ENCODE results near the gene STXBP5. TPM values are rescaled to one million over a fixed set of nuclear protein-coding genes. Genes with fewer than 3 reads are reported as not detected.

The STXBP5 gene
- total and polyA plus RNA-seq, 4 experiments from 2014 or later: 0.90 to 36.5 (median 21.9) TPM

GRCh38 chr6:147390909-147391536 is 186.8 kb downstream of the STXBP5 start:
- ChIA-PET POLR2A (ENCODE audit: partially characterized antibody) (no interaction called here), CTCF (ENCODE audit: partially characterized antibody) (interaction anchor here (0.7 kb wide), 1 partner anchor 108 kb away, joined by 3 read pairs; no protein-coding TSS in a partner anchor)
- Mint-ChIP-seq H3K4me1 (peaks cover 0 to 4% (median 1%) of the 10 kb centered on the region in 4 donors), H3K36me3 (peaks cover 0 to 3% of the 10 kb centered on the region in 2 donors), H3K27me3 (no peaks in the 10 kb centered on the region), H3K27ac (no peak overlapping the region), H3K4me3 (no peak overlapping the region), H3K9me3 (no peaks in the 10 kb centered on the region)
- no peaks in the 10 kb centered on the region for H3K9me3 ChIP-seq (ENCODE audit: control insufficient read depth in 1 of 2, low read length in 2 of 2)
- H3K4me1 ChIP-seq (ENCODE audit: insufficient read depth, low read length): no peaks in the 10 kb centered on the region
- no peaks in the 10 kb centered on the region for H3K27me3 ChIP-seq (ENCODE audit: insufficient read depth, low read length)
- no peaks in the 10 kb centered on the region for H3K36me3 ChIP-seq (ENCODE audit: insufficient read depth, low read length)
- no peak for DNase-seq
- no peak overlapping the region for H3K27ac ChIP-seq (ENCODE audit: low read depth, low read length)
- H3K4me3 ChIP-seq (ENCODE audit: low read length in 2 of 2): no peak overlapping the region
- intact Hi-C loops (cut with micrococcal nuclease): no loop called here

- H3K4me1 ChIP-seq (ENCODE audit: insufficient read depth, low read length): no peaks in the 10 kb centered on the region
- ChIA-PET POLR2A (ENCODE audit: partially characterized antibody) (no interaction called here), CTCF (ENCODE audit: partially characterized antibody) (interaction anchor here (1.3 kb wide), 1 partner anchor 8 kb away, joined by 3 read pairs; no protein-coding TSS in a partner anchor)
- intact Hi-C loops (cut with micrococcal nuclease): no loop called here
- no peak overlapping the region for H3K4me3 Mint-ChIP-seq
- H3K36me3 Mint-ChIP-seq: peaks cover 0 to 3% of the 10 kb centered on the region in 2 donors
- peaks cover 0 to 5% (median 0%) of the 10 kb centered on the region in 8 donors for H3K9me3 Mint-ChIP-seq
- no peak overlapping the region for H3K4me3 ChIP-seq (ENCODE audit: low read length in 2 of 2)
- H3K36me3 ChIP-seq (ENCODE audit: insufficient read depth, low read length): no peaks in the 10 kb centered on the region
- no peaks in the 10 kb centered on the region for H3K27me3 Mint-ChIP-seq
- no peaks in the 10 kb centered on the region for H3K27me3 ChIP-seq (ENCODE audit: insufficient read depth, low read length)
- peak overlapping the region in 2 of 7 donors; percentile 12 to 73 for H3K27ac Mint-ChIP-seq
- H3K9me3 ChIP-seq (ENCODE audit: control insufficient read depth in 1 of 2, low read length in 2 of 2): no peaks in the 10 kb centered on the region
- no peak overlapping the region for H3K27ac ChIP-seq (ENCODE audit: low read depth, low read length)
- H3K4me1 Mint-ChIP-seq: peaks cover 0 to 4% (median 1%) of the 10 kb centered on the region in 4 donors
- no peak for DNase-seq
Observed at GRCh38 chr6:147392917-147393625, 188.9 kb downstream of the STXBP5 start.

GRCh38 chr6:147395158-147395557 is 190.9 kb downstream of the STXBP5 start:
- H3K36me3 ChIP-seq (ENCODE audit: insufficient read depth, low read length): no peaks in the 10 kb centered on the region
- H3K9me3 ChIP-seq (ENCODE audit: control insufficient read depth in 1 of 2, low read length in 2 of 2): no peaks in the 10 kb centered on the region
- no peak overlapping the region for H3K4me3 ChIP-seq (ENCODE audit: low read length in 2 of 2)
- peaks cover 0 to 7% (median 2%) of the 10 kb centered on the region in 8 donors for H3K9me3 Mint-ChIP-seq
- peaks cover 0 to 3% of the 10 kb centered on the region in 2 donors for H3K36me3 Mint-ChIP-seq
- H3K4me1 ChIP-seq (ENCODE audit: insufficient read depth, low read length): no peaks in the 10 kb centered on the region
- CTCF ChIA-PET (ENCODE audit: partially characterized antibody): no interaction called here
- no peak overlapping the region for H3K4me3 Mint-ChIP-seq
- H3K27me3 ChIP-seq (ENCODE audit: insufficient read depth, low read length): no peaks in the 10 kb centered on the region
- peaks cover 0 to 4% (median 1%) of the 10 kb centered on the region in 4 donors for H3K4me1 Mint-ChIP-seq
- intact Hi-C loops (cut with micrococcal nuclease): no loop called here
- POLR2A ChIA-PET (ENCODE audit: partially characterized antibody): no interaction called here
- DNase-seq: no peak
- no peak overlapping the region for H3K27ac ChIP-seq (ENCODE audit: low read depth, low read length)
- no peaks in the 10 kb centered on the region for H3K27me3 Mint-ChIP-seq
- no peak overlapping the region for H3K27ac Mint-ChIP-seq

- H3K36me3 ChIP-seq (ENCODE audit: insufficient read depth, low read length): no peaks in the 10 kb centered on the region
- H3K4me1 Mint-ChIP-seq: peaks cover 0 to 2% (median under 1%) of the 10 kb centered on the region in 4 donors
- no peak overlapping the region for H3K4me3 Mint-ChIP-seq
- no peaks in the 10 kb centered on the region for H3K9me3 ChIP-seq (ENCODE audit: control insufficient read depth in 1 of 2, low read length in 2 of 2)
- H3K27ac ChIP-seq (ENCODE audit: low read depth, low read length): no peak overlapping the region
- peaks cover 0 to 20% (median 9%) of the 10 kb centered on the region in 8 donors for H3K9me3 Mint-ChIP-seq
- no peaks in the 10 kb centered on the region for H3K36me3 Mint-ChIP-seq
- intact Hi-C loops (cut with micrococcal nuclease): no loop called here
- H3K27ac Mint-ChIP-seq: peak overlapping the region in 1 of 7 donors; percentile 8
- H3K27me3 Mint-ChIP-seq: no peaks in the 10 kb centered on the region
- no peaks in the 10 kb centered on the region for H3K27me3 ChIP-seq (ENCODE audit: insufficient read depth, low read length)
- CTCF ChIA-PET (ENCODE audit: partially characterized antibody): interaction anchor here (1.8 kb wide), 1 partner anchor 14 kb away, joined by 5 read pairs; no protein-coding TSS in a partner anchor
- DNase-seq: no peak
- POLR2A ChIA-PET (ENCODE audit: partially characterized antibody): no interaction called here
- H3K4me1 ChIP-seq (ENCODE audit: insufficient read depth, low read length): no peaks in the 10 kb centered on the region
- no peak overlapping the region for H3K4me3 ChIP-seq (ENCODE audit: low read length in 2 of 2)
Observed at GRCh38 chr6:147397306-147397705, 193.1 kb downstream of the STXBP5 start.

- H3K4me3 ChIP-seq (ENCODE audit: low read length in 2 of 2): no peak overlapping the region
- no peaks in the 10 kb centered on the region for H3K27me3 Mint-ChIP-seq
- H3K36me3 Mint-ChIP-seq: no peaks in the 10 kb centered on the region
- H3K27ac ChIP-seq (ENCODE audit: low read depth, low read length): no peak overlapping the region
- H3K9me3 Mint-ChIP-seq: peaks cover 4 to 27% (median 12%) of the 10 kb centered on the region in 8 donors
- H3K4me3 Mint-ChIP-seq: no peak overlapping the region
- no peaks in the 10 kb centered on the region for H3K4me1 ChIP-seq (ENCODE audit: insufficient read depth, low read length)
- H3K4me1 Mint-ChIP-seq: no peaks in the 10 kb centered on the region
- no peak overlapping the region for H3K27ac Mint-ChIP-seq
- no peaks in the 10 kb centered on the region for H3K36me3 ChIP-seq (ENCODE audit: insufficient read depth, low read length)
- intact Hi-C loops (cut with micrococcal nuclease): no loop called here
- H3K9me3 ChIP-seq (ENCODE audit: control insufficient read depth in 1 of 2, low read length in 2 of 2): no peaks in the 10 kb centered on the region
- DNase-seq: no peak
- ChIA-PET POLR2A (ENCODE audit: partially characterized antibody) (no interaction called here), CTCF (ENCODE audit: partially characterized antibody) (no interaction called here)
- H3K27me3 ChIP-seq (ENCODE audit: insufficient read depth, low read length): no peaks in the 10 kb centered on the region
Observed at GRCh38 chr6:147400968-147401367, 196.8 kb downstream of the STXBP5 start.

GRCh38 chr6:147401779-147402178 is 197.6 kb downstream of the STXBP5 start:
- Mint-ChIP-seq H3K4me3 (no peak overlapping the region), H3K27ac (no peak overlapping the region), H3K36me3 (no peaks in the 10 kb centered on the region), H3K9me3 (peaks cover 4 to 27% (median 12%) of the 10 kb centered on the region in 8 donors), H3K27me3 (no peaks in the 10 kb centered on the region), H3K4me1 (no peaks in the 10 kb centered on the region)
- no peaks in the 10 kb centered on the region for H3K36me3 ChIP-seq (ENCODE audit: insufficient read depth, low read length)
- intact Hi-C loops (cut with micrococcal nuclease): no loop called here
- DNase-seq: no peak
- H3K27ac ChIP-seq (ENCODE audit: low read depth, low read length): no peak overlapping the region
- POLR2A ChIA-PET (ENCODE audit: partially characterized antibody): no interaction called here
- H3K4me3 ChIP-seq (ENCODE audit: low read length in 2 of 2): no peak overlapping the region
- CTCF ChIA-PET (ENCODE audit: partially characterized antibody): no interaction called here
- H3K27me3 ChIP-seq (ENCODE audit: insufficient read depth, low read length): no peaks in the 10 kb centered on the region
- H3K9me3 ChIP-seq (ENCODE audit: control insufficient read depth in 1 of 2, low read length in 2 of 2): no peaks in the 10 kb centered on the region
- no peaks in the 10 kb centered on the region for H3K4me1 ChIP-seq (ENCODE audit: insufficient read depth, low read length)

GRCh38 chr6:147406783-147407182 is 202.6 kb downstream of the STXBP5 start:
- H3K9me3 Mint-ChIP-seq: peaks cover 0 to 16% (median 6%) of the 10 kb centered on the region in 8 donors
- CTCF ChIA-PET (ENCODE audit: partially characterized antibody): no interaction called here

More at GRCh38 chr6:147406783-147407182, 202.6 kb downstream of the STXBP5 start:
- Histone ChIP-seq H3K36me3 (ENCODE audit: insufficient read depth, low read length) (no peaks in the 10 kb centered on the region), H3K4me1 (ENCODE audit: insufficient read depth, low read length) (no peaks in the 10 kb centered on the region), H3K27ac (ENCODE audit: low read depth, low read length) (no peak overlapping the region), H3K4me3 (ENCODE audit: low read length in 2 of 2) (no peak overlapping the region), H3K9me3 (ENCODE audit: control insufficient read depth in 1 of 2, low read length in 2 of 2) (no peaks in the 10 kb centered on the region), H3K27me3 (ENCODE audit: insufficient read depth, low read length) (no peaks in the 10 kb centered on the region)
- DNase-seq: no peak
- no peaks in the 10 kb centered on the region for H3K36me3 Mint-ChIP-seq
- H3K4me1 Mint-ChIP-seq: no peaks in the 10 kb centered on the region
- intact Hi-C loops (cut with micrococcal nuclease): no loop called here
- H3K4me3 Mint-ChIP-seq: no peak overlapping the region
- no peak overlapping the region for H3K27ac Mint-ChIP-seq
- H3K27me3 Mint-ChIP-seq: peaks cover 0 to 3% of the 10 kb centered on the region in 2 donors
- POLR2A ChIA-PET (ENCODE audit: partially characterized antibody): no interaction called here

All from CD4-positive, alpha-beta memory T cell (primary cell).